ENCODE results near the gene PPM1H.

The PPM1H gene

DNA sequence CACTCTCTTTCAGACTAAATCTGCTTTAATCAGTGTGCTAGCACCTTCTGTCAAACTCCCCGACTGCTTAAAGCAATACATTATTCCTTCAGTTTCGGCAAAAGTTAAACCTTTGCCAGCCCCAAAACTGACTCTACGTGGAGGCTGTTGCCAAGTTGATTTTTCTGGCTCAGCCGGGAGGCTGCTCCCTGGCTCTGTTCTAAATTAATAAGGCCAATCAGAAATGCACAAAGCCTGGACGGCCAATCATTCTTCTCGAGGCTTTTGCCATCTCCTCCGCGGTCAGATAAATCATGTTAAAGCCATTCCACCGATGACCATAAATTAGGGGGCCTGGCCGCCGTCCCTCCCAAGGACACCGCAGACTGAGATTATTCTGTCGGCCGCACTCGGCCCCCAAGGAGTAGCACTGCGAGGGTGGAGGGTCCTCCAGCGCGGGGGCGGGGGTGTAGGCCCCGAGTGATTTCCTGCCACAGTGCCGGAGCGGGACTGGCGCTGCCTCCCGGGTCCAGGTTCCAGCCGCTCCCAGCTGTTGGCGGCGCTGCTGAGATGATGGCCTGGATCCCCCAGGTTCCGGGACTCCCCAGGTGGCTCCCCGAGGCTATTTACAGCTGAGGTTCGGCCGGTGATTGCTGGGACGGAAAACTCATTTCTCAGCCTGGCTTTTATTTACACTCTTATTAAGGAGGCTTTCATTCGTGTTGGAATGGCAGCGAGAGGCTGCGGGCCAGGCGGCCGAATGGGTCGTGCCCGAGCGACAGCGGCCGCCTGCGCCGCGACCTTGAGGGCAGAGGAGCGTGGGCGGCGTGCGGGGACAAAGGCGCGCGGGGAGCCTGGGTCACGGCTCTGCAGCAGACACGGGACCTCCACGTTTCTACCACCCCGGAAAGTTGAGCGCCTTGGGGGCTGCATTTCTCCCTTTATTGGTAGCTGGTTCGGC lies 303.2 kb downstream of the PPM1H start:
- in situ Hi-C loops (cut with HindIII; ENCODE audit: low pct_ligation_motif_present, low pct_unique_long_range_greater_than_20kb, low sequenced_read_pairs) = no loop called here
- DNase-seq = peak; percentile 62

DNA sequence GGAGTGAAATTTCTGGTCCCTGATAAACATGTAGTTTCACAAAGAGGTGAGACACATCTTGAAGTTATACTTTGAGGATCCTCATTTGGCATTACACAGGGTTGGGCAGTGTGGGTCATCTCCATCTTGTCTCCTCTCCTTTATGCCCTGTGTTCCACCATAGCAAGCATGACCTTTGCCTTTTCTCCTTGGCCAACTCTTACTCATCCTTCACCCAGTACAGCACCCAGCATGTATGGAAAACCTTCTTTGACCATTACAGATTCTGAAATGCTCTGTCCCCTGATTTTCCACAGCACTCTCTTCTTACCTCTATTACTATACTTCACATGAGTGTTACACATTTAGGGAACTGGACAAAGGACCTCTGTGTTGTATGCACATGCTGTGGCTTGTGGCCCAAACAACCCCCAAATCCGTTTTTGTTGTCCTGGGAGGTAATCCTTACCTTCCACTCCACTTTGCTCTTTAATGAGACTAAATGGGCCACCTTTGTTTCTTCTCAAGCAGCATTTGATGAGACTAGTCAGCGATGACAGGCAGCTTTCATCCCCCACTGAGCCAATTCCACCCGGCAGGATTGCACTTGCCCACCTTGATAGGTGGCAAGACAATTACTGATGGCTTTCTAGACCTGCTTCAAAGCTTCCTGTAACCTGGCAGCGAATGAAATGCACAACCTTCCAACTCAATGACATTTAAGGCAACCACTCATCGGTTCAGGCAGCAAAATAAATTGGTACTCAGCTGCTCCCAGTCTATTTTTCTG lies 304.8 kb downstream of the PPM1H start:
- no peak for DNase-seq
- in situ Hi-C loops (cut with HindIII; ENCODE audit: low pct_ligation_motif_present, low pct_unique_long_range_greater_than_20kb, low sequenced_read_pairs) = no loop called here

DNA sequence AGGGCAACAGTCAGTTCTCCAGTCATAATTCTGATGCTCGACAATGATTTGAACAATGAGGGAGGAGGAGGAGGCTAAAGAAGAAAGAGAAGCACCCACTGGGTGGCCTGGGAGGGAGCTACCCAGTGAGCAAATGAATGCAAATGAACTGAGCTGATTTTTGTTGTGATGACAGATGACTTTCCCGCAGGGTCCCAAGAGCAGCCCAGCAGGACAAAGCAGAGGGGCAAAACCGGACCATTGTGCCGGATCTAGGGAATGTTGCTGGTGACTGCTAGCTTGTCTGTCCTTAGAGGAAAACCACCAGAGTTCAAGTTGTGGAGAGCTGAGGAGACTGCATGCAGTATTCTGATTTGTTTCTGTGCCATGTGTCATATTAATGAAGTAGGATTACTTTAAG lies 305.5 kb downstream of the PPM1H start:
- in situ Hi-C loops (cut with HindIII; ENCODE audit: low pct_ligation_motif_present, low pct_unique_long_range_greater_than_20kb, low sequenced_read_pairs) = no loop called here
- DNase-seq = no peak

DNA sequence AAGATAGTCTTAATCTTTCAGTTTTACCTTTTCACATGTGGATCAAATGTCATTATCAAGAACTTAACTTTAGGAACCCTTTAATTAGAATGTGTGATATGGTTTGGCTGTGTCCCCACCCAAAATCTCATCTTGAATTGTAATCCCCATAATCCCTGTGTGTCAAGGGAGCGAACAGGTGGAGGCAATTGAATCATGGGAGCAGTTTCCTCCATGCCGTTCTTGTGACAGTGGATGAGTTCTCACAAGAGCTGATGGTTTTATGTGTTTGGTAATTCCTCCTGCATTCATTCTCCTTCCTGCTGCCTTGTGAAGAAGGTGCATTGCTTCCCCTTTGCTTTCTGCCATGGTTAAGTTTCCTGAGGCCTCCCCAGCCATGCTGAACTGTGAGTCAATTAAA lies 307.8 kb downstream of the PPM1H start:
- in situ Hi-C loops (cut with HindIII; ENCODE audit: low pct_ligation_motif_present, low pct_unique_long_range_greater_than_20kb, low sequenced_read_pairs) = no loop called here
- no peak for DNase-seq

DNA sequence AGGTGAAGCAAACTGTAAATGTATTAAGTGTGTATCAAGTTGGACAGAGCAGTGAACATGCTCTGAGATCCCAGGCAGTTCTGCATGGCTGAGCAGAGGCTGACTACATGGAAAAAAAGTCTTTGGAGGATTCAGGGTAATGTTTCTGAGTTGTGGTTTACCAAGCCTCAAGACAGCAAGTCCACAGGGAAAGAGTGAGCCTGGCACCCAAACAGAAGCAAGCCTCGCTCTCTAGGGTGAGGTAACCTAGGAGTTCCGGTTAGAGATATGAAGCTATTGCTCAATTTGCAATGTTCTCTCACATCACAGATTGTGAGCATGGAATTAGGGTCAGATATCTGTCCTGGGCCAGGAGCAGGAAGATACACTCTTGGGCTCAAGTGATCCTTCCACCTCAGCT lies 309.7 kb downstream of the PPM1H start:
- peak; percentile 86 for DNase-seq
- in situ Hi-C loops (cut with HindIII; ENCODE audit: low pct_ligation_motif_present, low pct_unique_long_range_greater_than_20kb, low sequenced_read_pairs) = no loop called here

DNA sequence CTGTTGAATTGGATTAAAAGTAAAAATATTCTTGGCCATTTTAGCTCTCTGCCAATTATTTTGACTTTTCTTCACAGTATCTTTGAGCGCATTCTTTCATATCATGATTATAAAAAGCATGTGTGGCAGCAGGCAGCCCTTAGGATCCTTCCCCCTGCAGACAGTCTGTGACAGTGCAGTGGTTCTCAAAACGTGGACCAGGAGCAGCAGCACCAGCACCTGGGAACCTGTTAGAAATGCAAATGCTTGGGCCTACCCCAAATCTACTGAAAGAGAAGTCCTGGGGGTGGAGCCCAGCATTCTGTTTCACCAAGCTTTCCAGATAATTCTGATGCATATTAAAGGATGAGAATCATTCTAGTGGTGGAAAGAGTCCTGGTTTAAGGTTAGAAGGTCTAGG lies 312.8 kb downstream of the PPM1H start:
- no peak for DNase-seq
- in situ Hi-C loops (cut with HindIII; ENCODE audit: low pct_ligation_motif_present, low pct_unique_long_range_greater_than_20kb, low sequenced_read_pairs) = no loop called here

DNA sequence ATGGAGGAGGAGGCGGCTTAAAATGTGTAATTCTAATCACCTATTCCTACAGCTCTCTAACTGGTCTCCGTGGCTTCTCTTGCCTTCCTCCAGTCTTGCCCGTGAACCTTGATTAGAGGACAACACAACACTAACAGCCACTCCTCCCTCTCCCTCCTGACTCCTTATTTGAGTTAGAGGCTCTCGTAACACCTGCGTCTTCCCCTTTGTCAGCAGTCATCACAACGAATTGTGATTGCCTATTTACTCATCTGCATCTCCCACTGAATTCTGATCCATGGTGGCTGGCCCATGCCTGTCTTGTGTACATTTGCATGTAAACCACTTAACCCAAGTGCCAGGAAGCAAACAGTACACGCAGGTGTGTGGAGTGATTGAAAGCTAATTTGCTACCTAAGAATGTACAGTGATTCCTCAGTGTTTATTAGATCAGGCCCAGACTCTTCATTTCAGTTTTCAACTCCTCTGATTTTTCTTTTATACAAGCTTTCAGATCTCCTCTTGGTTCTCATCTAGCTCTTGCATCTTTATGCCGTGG lies 313.8 kb downstream of the PPM1H start:
- in situ Hi-C loops (cut with HindIII; ENCODE audit: low pct_ligation_motif_present, low pct_unique_long_range_greater_than_20kb, low sequenced_read_pairs) = no loop called here
- no peak for DNase-seq

DNA sequence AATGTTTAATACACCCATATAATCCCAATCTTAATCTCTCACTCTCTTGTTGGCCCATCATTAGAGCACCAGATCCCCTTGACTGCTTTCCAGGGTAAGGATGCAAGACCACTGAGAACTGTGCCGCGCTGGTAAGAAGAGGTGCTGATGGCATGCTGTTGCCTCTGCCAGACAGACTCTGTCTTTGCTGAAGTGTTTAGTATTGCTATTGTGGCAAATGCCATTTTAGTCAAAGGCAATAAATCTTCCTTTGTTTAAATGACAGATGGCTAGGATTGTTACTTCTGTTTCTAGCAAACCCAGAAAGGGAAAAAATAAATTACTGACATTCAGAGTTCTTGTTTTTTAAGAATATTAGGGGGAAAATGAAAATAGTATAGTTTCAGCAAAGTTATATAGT lies 316.0 kb downstream of the PPM1H start:
- no peak for DNase-seq
- in situ Hi-C loops (cut with HindIII; ENCODE audit: low pct_ligation_motif_present, low pct_unique_long_range_greater_than_20kb, low sequenced_read_pairs) = loop anchor here (10.0 kb wide), 1 partner anchor 166 kb away; no protein-coding TSS in a partner anchor

DNA sequence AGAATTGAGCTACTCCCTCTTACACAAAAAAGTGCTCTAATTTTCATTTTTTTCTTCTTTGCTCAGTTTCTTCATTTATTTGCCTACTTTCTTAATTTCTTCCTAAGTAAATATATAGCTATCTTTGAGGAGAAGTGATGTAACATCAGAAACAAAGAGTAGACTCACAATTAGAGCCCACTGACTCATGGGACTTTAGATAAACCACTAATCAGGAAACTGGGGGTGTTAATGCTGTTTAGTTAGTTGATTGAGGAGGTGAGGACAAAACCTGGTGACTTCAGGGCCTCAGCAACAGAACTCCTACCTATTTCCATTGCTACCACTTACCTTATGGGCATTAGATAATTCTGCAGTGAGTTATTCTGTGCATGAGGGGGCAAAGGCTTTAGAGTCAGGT lies 316.6 kb downstream of the PPM1H start:
- no peak for DNase-seq
- in situ Hi-C loops (cut with HindIII; ENCODE audit: low pct_ligation_motif_present, low pct_unique_long_range_greater_than_20kb, low sequenced_read_pairs) = loop anchor here (10.0 kb wide), 1 partner anchor 166 kb away; no protein-coding TSS in a partner anchor

DNA sequence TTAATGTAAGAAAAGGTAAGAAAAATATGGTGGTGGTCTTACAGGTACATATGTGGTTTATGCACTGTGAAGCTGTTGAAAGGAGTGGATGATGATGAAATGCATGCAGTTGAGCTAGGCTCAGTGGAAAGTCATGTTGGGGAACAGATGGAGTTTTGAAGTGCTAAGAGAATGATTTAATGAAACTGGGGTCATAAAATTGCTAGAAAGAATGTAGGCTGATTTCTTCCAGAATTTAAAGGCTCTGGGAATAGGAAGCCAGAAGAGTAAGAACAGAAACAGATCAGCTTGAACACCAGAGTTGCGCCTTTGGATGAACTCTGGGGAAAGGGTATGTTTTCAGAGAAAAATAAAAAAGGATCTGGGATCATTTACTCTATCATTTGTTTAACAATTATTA lies 321.9 kb downstream of the PPM1H start:
- no peak for DNase-seq
- in situ Hi-C loops (cut with HindIII; ENCODE audit: low pct_ligation_motif_present, low pct_unique_long_range_greater_than_20kb, low sequenced_read_pairs) = loop anchor here (10.0 kb wide), 1 partner anchor 172 kb away; no protein-coding TSS in a partner anchor

DNA sequence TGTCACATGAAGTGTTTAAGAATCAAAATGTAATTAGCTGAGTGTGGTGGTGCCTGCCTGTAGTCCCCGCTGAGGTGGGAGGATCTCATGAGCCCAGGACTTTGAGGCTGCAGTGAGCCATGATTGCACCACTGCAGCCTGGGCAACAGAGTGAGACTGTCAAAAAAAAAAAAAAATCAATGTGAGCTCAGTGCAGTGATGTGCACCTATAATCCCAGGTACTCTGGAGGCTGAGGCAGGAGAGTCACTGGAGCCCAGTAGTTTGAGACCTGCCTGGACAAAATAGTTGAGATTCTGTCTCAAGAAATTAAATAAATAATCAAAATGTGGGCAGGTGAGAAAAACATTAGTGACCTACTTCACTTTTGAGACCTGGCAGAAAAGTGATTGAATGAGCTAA lies 328.3 kb downstream of the PPM1H start:
- in situ Hi-C loops (cut with HindIII; ENCODE audit: low pct_ligation_motif_present, low pct_unique_long_range_greater_than_20kb, low sequenced_read_pairs) = no loop called here
- DNase-seq = no peak

DNA sequence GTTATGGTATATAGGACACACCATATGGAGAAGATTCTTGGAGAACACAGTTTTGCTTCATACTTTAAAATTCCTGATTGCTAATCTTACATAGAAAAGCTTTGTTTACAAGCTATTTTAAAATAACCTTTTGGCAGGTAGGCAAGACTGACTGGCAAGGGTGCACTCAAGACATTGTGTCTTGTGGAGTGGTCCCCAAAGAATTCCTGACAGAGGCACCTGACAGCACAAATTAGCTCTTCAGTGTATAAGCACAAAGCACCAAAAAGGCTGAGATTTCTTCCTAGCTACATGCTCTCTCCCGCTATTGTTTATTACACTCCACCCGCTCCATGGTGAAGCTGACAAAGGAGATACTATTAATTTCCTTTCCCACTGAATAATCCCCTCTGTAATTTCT lies 329.0 kb downstream of the PPM1H start:
- DNase-seq = no peak
- in situ Hi-C loops (cut with HindIII; ENCODE audit: low pct_ligation_motif_present, low pct_unique_long_range_greater_than_20kb, low sequenced_read_pairs) = no loop called here

DNA sequence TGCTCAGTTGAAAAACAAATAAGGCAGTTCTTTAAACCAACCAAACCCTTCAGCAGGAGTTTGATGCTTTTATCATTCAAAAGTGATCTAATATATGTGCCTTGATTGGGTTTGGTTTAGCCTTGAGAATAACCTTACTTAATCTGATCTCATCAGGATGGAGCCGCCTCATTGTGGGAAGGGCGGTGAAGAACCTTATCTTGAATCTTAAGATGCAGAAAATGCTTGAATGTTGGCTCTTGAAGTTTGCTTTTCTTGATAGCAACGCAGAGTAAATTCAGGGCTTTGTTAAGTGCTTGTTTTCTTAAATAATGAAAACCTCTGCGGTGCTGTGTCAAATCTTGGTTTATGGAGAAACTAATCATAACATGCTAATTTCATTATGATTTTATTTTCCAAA lies 330.1 kb downstream of the PPM1H start:
- in situ Hi-C loops (cut with HindIII; ENCODE audit: low pct_ligation_motif_present, low pct_unique_long_range_greater_than_20kb, low sequenced_read_pairs) = no loop called here
- peak; percentile 29 for DNase-seq

DNA sequence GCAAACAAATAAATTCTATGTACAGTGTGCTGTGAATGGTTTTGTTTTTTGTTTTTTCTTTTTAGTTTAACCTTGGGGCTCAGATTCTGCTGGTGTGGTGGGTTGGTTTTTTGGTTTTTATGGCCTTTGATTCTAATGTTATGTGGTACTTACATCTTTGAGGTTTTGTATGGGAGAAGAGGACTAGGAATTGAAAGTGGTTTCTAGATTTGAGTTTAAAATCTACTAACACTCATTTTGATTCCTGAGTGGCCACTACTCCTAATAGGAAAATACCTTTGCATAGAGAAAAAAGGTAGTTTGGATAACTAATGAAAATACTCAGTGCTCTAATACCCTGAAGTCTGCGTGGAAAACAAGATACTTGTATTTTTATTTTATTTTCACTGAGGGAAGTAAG lies 330.6 kb downstream of the PPM1H start:
- no peak for DNase-seq
- in situ Hi-C loops (cut with HindIII; ENCODE audit: low pct_ligation_motif_present, low pct_unique_long_range_greater_than_20kb, low sequenced_read_pairs) = no loop called here

DNA sequence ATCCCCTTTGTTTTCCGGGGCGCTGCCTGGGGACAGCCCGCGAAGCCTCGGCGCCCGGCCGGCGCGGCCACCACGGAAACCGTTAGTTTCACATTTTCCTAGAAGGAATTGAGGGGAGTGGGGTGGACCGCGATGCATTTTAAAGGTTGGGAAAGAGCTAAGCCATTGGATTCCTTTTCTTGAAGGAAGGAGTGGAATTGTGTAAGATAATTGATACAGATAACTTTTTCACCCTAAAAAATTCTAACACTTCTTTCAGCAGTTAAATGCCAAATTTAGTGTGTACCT lies 331.2 kb downstream of the PPM1H start:
- DNase-seq = no peak
- in situ Hi-C loops (cut with HindIII; ENCODE audit: low pct_ligation_motif_present, low pct_unique_long_range_greater_than_20kb, low sequenced_read_pairs) = no loop called here

DNA sequence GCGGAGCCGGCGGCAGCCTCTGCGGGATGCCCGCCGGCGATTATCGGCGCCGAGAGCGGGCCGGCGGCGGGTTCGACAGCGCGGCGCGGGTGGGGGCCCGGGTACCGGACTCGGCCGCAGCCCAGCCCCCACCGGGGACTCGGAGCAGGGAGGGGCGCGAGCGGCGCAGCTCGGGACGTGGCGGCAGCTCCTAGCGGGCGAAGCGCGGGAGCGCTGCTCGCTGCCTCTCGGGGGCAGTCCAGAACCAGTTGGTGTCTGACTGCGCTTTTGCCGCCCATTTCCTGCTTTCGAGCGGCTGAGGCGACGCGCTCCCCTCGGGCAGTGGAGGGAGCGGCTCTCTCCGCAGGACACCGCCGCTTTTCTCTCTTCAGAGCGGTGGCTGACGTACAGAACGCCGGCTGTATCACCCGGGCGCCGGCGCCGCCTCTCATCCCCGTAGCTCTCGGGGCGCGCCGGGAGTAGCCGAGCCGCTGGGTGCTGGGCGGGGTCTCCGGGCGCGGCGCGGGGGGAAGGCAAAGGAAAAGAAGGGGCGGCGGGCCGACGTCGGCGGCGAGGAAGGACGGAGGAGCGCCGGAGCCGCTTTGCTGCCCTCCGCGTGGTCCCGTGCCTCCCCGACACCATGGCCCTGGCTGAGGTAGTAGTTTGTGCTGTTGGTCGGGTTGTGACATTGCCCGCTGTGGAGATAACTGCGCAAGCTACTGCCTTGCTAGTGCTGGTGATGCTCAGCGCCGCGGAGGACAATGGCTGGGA lies 331.7 kb downstream of the PPM1H start:
- in situ Hi-C loops (cut with HindIII; ENCODE audit: low pct_ligation_motif_present, low pct_unique_long_range_greater_than_20kb, low sequenced_read_pairs) = no loop called here
- DNase-seq = peak; percentile 93

DNA sequence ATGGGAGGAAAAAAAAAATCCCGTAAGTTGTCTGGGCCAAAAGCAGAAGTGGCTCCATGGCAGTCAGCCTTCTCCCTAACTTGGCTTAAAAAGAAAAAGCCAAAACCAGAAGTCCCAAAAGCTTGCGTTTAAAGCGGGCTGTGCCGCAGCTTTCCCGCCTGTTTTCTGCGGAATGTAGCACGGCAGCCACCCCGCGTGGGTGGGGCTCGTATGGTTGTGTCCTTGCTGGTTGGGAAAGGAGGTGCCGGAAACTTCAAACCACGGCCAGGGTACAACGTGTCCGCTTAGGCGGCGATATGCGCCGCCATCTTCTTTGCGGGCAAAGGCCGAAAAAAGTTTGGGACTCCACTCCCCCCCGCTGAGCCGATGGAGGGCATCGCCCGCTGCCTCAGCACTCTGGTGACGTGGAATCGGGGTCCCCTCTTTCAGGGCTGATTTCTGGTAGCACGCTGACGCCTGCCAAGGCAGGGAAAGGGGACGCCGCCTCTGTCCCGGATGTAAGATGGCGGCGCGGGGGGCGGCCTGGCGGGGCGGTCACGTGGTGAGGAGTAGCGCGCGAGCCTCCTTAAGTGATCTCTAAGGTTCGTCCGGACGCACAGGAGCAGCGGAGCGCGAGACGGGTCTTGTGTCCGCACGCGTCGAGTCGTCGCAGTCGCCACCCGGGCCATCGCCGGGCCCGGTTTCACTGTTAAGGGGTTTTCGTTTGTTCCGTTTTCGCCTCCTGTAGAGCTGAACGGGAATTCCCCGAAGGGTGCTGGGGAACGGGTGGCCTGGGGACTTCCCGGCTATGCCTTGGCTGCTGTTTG lies 332.5 kb downstream of the PPM1H start:
- peak; percentile 95 for DNase-seq
- in situ Hi-C loops (cut with HindIII; ENCODE audit: low pct_ligation_motif_present, low pct_unique_long_range_greater_than_20kb, low sequenced_read_pairs) = no loop called here

DNA sequence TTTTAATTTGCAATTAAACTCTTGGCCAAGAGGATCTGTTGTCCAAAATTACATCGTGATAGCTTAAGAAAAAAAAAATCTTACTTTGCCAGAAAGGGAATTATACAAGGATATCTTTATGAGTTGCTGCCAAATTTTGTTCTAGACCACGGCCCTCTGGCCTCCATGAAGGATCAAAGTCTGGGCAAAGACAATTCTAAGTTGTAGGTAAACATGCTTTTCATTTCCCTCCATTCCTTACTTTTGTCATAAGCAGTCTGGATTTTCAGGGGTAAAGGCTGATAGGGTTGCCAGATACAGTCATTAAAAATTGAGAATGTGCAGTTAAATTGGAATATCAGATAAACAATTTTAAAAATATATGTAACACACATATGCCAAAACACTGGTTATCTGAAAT lies 333.2 kb downstream of the PPM1H start:
- DNase-seq = no peak
- in situ Hi-C loops (cut with HindIII; ENCODE audit: low pct_ligation_motif_present, low pct_unique_long_range_greater_than_20kb, low sequenced_read_pairs) = no loop called here
